ENCODE results near the gene CAMLG. TPM values are rescaled to one million over a fixed set of nuclear protein-coding genes. Genes with fewer than 3 reads are reported as not detected.
"Not testable (repeated sequence)": the region's sequence is repeated elsewhere in the genome, so short reads cannot be mapped to it uniquely, and the experiment has no call there.

CAMLG gene
- total RNA-seq, 1 donor from 2014 or later: 14.5 TPM

DNA sequence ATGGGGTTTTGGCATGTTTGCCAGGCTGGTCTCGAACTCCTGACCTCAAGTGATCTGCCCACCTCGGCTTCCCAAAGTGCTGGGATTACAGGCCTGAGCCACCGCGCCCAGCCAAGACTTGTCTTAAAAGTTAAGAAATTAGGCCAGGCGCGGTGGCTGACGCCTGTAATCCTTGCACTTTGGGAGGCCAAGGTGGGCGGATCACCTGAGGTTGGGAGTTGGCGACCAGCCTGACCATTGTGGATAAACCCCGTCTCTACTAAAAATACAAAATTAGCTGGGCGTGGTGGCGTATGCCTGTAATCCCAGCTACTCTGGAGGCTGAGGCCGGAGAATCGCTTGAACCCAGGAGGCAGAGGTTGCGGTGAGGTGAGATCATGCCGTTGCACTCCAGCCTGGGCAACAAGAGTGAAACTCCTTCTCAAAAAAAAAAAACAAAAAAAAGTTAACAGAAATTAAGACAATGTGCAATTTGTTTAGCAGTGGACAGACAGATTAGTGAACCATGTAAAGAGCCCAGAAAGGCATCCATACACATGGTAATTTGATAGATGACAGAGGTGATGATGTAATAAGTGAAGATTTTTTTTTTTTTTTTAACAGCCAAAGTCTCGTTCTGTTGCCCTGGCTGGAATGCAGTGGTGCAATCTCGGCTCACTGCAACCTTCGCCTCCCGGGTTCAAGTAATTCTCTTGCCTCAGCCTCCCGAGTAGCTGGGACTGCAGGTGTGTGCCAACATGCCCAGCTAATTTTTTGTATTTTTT is 29.4 kb downstream of the CAMLG start:
- DNase-seq (ENCODE audit: missing footprints); intact Hi-C loops (cut with DNase I); ATAC-seq: not testable (repeated sequence)

DNA sequence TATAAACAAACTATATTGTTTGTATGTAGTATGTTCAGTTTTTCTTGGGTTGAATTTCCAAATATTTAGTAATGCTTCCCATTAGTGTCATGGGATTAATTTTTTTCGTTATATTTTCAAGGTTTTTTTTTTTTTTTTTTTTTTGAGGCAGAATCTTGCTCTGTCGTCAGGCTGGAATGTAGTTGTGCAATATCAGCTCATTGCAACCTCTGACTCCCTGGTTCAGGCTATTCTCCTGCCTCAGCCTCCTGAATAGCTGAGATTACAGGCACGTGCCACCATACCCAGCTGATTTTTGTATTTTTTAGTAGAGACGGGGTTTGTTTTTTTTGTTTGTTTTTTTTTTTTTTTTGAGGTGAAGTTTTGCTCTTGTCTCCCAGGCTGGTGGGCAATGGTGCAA is 30.9 kb downstream of the CAMLG start:
- intact Hi-C loops (cut with DNase I): no loop called here
- ATAC-seq: no peak

DNA sequence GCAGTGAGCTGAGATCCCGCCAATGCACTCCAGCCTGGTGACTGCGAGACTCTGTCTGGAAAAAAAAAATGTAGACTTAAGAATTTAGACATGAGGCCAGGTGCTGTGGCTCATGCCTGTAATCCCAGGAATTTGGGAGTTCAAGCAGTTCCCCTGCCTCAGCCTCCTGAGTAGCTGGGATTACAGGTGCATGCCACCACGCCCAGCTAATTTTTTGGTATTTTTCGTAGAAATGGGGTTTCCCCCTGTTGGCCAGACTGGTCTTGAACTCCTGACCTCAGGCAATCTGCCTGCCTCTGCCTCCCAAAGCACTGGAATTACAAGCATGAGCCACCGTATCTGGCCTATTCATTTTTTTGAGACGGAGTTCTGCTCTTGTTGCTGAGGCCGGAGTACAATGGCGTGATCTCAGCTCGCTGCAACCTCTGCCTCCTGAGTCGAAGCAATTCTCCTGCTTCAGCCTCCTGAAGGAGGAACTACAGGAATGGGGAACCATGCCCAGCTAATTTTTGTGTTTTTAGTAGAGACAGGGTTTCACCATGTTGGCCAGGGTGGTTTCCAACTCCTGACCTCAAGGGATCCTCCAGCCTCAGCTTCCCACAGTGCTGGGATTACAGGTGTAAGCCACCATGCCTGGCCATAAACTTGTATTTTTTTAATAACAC is 34.2 kb downstream of the CAMLG start:
- intact Hi-C loops (cut with DNase I): no loop called here
- DNase-seq (ENCODE audit: missing footprints): no peak
- ATAC-seq: no peak

More for the DNA sequence above, 30.9 kb downstream of the CAMLG start:
- no peak for DNase-seq (ENCODE audit: missing footprints)

DNA sequence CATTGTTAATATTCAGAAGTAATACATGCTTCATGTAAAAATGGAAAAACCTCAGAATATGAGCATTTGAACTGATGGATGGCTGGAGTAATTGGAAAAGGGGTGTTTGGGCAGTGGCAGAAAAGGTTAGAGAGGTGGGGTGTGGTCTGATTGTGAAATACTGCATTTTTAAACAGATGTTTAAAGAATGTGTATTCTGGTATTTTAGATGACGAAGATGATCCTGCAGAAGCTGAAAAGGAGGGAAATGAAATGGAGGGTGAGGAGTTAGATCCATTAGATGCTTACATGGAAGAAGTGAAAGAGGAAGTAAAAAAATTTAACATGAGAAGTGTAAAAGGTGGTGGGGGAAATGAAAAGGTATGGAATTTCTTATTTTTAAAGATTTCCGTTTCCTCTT is 39.0 kb downstream of the CAMLG start:
- DNase-seq (ENCODE audit: missing footprints) (no peak), ATAC-seq (no peak)
- intact Hi-C loops (cut with DNase I): no loop called here

DNA sequence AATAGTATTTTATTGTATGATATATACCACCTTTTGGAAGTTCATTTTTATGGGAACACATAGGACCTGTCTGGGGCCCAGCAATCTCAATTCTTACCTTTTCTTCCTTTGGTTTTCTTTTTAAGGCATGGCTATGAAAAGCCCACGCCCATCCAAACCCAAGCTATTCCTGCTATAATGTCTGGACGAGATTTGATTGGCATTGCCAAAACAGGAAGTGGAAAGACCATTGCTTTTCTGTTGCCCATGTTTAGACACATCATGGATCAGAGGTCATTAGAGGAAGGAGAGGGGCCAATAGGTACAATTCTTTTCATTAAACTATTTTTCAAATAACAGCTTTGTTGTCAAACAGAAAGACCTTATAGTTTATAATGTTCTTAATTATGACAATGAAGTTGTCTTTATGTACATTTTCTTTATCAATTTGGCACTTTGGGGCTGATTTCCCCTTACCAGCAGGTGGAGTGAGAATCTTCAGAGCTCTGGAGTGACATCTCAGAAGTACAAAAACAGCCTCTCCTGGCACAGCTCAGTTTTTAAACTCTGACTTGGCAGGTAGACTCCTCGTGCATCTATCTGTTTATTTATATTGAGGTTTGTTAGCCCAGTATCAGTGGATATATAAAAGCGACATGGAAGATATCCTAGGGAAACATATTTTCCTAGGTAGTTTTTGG is 46.0 kb downstream of the CAMLG start:
- no peak for ATAC-seq

DNA sequence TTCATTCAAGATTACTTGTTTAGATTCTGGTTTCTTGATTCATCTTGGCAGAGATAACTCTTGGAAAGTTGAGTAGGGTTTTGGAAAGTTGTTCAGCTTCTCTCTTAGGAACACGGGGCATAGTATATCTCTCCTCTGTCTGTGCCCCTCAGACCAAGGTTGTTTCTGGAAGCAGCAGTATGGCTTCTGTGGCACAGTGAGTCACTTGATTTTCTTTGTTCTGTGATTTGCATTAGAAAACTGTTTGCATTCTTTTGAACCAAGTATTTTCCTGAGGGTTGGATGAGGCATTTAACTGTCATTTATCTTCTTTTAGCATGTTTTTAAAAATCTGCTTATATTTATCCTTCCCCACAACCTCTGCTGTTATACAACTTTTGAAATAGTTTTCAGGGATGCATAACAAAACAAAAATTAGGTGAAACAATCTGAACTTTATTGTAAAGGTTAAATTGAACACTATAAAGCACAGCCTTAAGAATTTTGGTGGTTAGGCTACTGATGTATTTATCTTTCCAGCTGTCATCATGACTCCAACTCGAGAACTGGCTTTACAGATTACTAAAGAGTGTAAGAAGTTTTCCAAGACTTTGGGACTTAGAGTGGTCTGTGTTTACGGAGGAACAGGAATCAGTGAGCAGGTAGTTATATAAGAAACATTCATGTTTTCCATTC is 46.7 kb downstream of the CAMLG start:
- DNase-seq (ENCODE audit: missing footprints) (no peak), ATAC-seq (no peak)
- intact Hi-C loops (cut with DNase I): loop anchor here (10.0 kb wide), 1 partner anchor 90 kb away; no protein-coding TSS in a partner anchor

More for the DNA sequence above, 46.0 kb downstream of the CAMLG start:
- intact Hi-C loops (cut with DNase I): loop anchor here (10.0 kb wide), 1 partner anchor 90 kb away; no protein-coding TSS in a partner anchor
- no peak for DNase-seq (ENCODE audit: missing footprints)

DNA sequence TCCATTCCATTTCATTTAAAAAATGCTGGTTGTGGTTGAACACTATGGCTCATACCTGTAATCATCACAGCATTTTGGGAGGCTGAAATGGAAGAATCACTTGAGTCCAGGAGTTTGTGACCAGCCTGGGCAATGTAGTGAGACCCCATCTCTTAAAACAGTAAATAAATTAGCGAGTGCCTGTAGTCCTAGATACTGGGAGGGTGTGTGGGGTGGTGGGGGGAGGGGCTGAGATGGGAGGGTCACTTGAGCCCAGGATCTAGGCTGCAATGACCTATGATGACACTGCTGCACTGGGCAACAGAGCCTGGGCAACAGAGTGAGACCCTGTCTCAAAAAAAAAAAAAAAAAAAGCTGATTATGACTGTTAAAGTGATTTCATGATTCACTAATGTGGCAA is 49.3 kb downstream of the CAMLG start:
- ATAC-seq: no peak
- DNase-seq (ENCODE audit: missing footprints): no peak
- intact Hi-C loops (cut with DNase I): loop anchor here (10.0 kb wide), 1 partner anchor 93 kb away; no protein-coding TSS in a partner anchor

DNA sequence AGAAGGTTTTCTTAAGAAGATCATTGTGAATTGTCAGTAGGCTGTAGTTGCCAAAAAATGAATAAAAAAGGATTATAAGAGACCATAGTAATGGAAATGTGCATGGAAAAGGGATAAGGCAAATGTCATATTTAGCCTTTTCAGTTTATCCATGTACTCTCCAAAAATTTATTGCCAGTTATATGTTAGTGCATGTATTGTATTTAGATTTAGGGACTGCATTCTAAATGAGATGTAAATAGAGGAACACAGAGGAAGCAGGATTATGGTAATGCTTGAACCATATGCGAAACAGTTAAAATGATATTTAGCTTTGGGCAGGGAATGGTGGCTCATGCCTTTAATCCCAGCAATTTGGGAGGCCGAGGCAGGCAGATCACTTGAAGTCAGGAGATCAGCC is 53.2 kb downstream of the CAMLG start:
- no peak for DNase-seq (ENCODE audit: missing footprints)
- ATAC-seq: no peak
- intact Hi-C loops (cut with DNase I): no loop called here

DNA sequence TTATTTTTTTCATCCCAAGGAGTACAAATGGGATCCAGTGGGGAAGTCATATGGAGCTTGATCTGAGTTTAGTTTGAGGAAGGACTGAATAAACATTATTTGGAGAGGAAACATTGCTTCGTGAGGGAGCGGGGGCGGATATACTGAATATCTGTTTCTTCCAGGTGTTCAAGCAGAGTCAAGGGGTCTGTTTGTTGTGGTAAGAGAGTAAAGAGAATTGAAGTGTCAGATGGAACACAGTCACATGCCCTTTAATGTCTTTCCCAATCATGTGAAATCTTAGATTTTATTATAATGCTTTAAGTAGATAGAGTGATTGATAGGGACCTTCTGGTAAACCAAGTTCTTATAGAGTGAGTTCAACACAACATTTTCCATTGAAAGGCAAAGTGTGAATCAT is 53.9 kb downstream of the CAMLG start:
- no peak for ATAC-seq
- no peak for DNase-seq (ENCODE audit: missing footprints)
- intact Hi-C loops (cut with DNase I): no loop called here

DNA sequence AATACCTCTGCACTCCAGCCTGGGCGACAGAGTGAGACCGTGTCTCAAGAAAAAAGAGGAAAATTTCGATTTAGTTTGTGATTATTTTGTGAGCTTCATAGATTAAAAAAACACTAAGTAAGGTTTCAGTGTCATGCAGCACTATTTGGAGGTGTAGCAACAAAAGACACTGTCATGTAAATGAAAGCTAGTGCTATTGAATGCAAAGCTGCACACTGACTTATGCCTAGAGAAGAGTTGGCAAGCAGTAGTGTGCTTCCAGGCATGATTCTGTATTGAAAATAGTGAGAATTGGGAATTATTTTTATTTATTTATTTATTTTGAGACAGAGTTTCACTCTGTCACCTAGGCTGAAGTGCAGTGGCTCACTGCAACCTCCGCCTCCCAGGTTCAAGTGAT is 54.8 kb downstream of the CAMLG start:
- intact Hi-C loops (cut with DNase I): no loop called here
- no peak for ATAC-seq

DNA sequence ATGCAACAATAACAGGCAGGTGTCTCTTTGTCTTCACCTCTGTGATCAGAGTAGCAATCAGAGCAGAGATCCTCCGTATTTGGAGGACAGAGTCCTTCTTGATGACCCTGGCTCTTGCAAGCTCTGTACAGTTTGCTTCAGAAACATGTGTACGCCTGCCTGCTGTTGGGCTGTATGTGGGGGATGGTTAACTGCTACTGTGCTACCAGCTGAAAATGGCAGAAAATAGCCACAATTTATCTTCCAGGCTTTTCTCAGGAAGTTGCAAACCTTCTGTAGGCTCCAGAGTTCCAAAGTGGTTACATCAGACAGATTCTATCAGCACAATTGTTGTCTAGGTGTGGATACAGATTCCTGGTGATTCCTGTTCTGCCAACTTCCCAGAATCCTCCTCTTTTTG is 55.7 kb downstream of the CAMLG start:
- ATAC-seq (no peak), DNase-seq (ENCODE audit: missing footprints) (no peak)
- intact Hi-C loops (cut with DNase I): no loop called here

More for the DNA sequence above, 54.8 kb downstream of the CAMLG start:
- no peak for DNase-seq (ENCODE audit: missing footprints)

DNA sequence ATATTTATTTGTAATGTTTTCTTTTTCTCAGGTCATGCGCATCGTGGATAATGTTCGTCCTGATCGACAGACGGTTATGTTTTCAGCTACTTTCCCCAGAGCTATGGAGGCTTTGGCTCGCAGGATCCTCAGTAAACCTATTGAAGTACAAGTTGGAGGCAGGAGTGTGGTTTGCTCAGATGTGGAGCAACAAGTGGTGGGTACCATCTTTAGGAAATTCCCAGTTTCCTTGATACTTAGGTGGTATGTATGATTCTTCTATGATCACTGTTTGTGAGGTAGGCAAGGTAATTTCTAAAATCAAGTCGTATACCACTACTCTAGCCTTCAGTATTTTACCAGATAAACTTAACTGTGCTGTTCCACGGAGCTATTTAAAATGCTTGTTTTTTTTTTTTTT is 56.5 kb downstream of the CAMLG start:
- intact Hi-C loops (cut with DNase I): no loop called here
- ATAC-seq (no peak), DNase-seq (ENCODE audit: missing footprints) (no peak)

DNA sequence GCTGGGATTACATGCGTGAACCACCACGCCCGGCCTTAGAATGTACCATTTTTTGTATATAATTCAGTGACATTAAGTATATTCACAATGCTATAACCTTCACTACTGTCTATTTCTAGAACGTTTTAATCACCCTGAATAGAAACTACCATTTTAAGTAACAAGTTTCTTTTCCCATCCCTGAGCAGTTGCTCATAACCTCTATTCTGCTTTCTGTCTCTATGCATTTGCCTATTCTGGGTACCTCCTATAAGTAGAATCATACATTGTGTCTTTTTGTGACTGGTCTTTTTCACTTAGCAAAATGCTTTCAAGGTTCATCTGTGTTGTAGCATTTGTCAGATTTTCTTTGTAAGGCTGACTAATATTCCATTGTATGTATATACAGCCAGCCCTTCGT is 60.1 kb downstream of the CAMLG start:
- no peak for ATAC-seq
- no peak for DNase-seq (ENCODE audit: missing footprints)

More for the DNA sequence above, 60.1 kb downstream of the CAMLG start:
- intact Hi-C loops (cut with DNase I): no loop called here

Other genes with a start within 250 kb of the CAMLG start
- gene JADE2, start 212.9 kb upstream of the CAMLG start, total RNA-seq: 24.6 TPM
- gene SAR1B, start 105.7 kb upstream of the CAMLG start, total RNA-seq: 92.5 TPM
- gene SEC24A, start 89.8 kb upstream of the CAMLG start, total RNA-seq: 6.9 TPM
- 27.6 TPM for gene DDX46, start 20.2 kb downstream of the CAMLG start, total RNA-seq
- 21.9 TPM for gene C5orf24, start 107.4 kb downstream of the CAMLG start, total RNA-seq
- gene TXNDC15, start 135.8 kb downstream of the CAMLG start, total RNA-seq: 52.8 TPM
- 24.7 TPM for gene PCBD2, start 166.6 kb downstream of the CAMLG start, total RNA-seq
- 1.1 TPM for gene CATSPER3, start 229.4 kb downstream of the CAMLG start, total RNA-seq